Ectodermal cell (in vitro differentiated cells): ENCODE results near the gene SMTNL2.

Experiments
- H3K27ac ChIP-seq: 2 replicates; pipeline ENCODE4 v1.7.0; 2013; ENCODE audit warnings: mild to moderate bottlenecking, low read depth, low read length; ENCODE audit not compliant: insufficient read depth, poor library complexity, severe bottlenecking
- H3K27me3 ChIP-seq: 2 replicates; pipeline ENCODE4 v1.7.0; 2013; ENCODE audit warnings: mild to moderate bottlenecking, low read length; ENCODE audit not compliant: insufficient read depth, control insufficient read depth, poor library complexity, severe bottlenecking
- H3K36me3 ChIP-seq: one replicate; pipeline ENCODE4 v1.7.0; 2013; ENCODE audit warnings: low read length; ENCODE audit not compliant: control insufficient read depth, insufficient read depth
- H3K4me1 ChIP-seq: one replicate; pipeline ENCODE4 v1.7.0; 2013; ENCODE audit warnings: low read length; ENCODE audit not compliant: control insufficient read depth, insufficient read depth
- H3K4me3 ChIP-seq: 2 replicates; pipeline ENCODE4 v1.7.0; 2013; ENCODE audit warnings: low read depth, low read length, control low read depth; ENCODE audit not compliant: insufficient read depth
- H3K9me3 ChIP-seq: 2 replicates; pipeline ENCODE4 v1.7.0; 2013; ENCODE audit warnings: mild to moderate bottlenecking, low read length, moderate library complexity; ENCODE audit not compliant: control insufficient read depth
- WGBS, 2 experiments: methylation state at CpG; one replicate each; pipeline ENCODE4 v1.1.7; 2013; ENCODE audit warnings: missing lambda C conversion rate in 2 of 2; 5-methylcytosine and 5-hydroxymethylcytosine counted together

Gene SMTNL2

GRCh38 chr17:4539576-4540223 lies 44.6 kb upstream of the SMTNL2 start:
- Histone ChIP-seq H3K4me3 (no peak overlapping the region), H3K9me3 (no peaks in the 10 kb centered on the region), H3K4me1 (peaks cover 8% of the 10 kb centered on the region), H3K27ac (no peak overlapping the region), H3K27me3 (no peaks in the 10 kb centered on the region), H3K36me3 (peaks cover 18% of the 10 kb centered on the region)
- 95% methylated on average over 26 of the region's 26 CpGs for WGBS, 2 experiments

- peaks cover 18% of the 10 kb centered on the region for H3K36me3 ChIP-seq
- no peak overlapping the region for H3K4me3 ChIP-seq
- no peak overlapping the region for H3K27ac ChIP-seq
- H3K9me3 ChIP-seq = no peaks in the 10 kb centered on the region
- 91 to 92% methylated on average over 14 of the region's 14 CpGs for WGBS, 2 experiments
- H3K4me1 ChIP-seq = peaks cover 8% of the 10 kb centered on the region
- H3K27me3 ChIP-seq = no peaks in the 10 kb centered on the region
Measured at GRCh38 chr17:4540224-4540651, 44.1 kb upstream of the SMTNL2 start.

- Histone ChIP-seq H3K4me3 (no peak overlapping the region), H3K36me3 (peaks cover 18% of the 10 kb centered on the region), H3K4me1 (peaks cover 8% of the 10 kb centered on the region), H3K27me3 (no peaks in the 10 kb centered on the region), H3K9me3 (no peaks in the 10 kb centered on the region), H3K27ac (no peak overlapping the region)
- WGBS, 2 experiments = 94% methylated on average over 15 of the region's 15 CpGs
Measured at GRCh38 chr17:4540687-4541327, 43.5 kb upstream of the SMTNL2 start.

- Histone ChIP-seq H3K27ac (no peak overlapping the region), H3K4me3 (no peak overlapping the region), H3K4me1 (peaks cover 4% of the 10 kb centered on the region), H3K36me3 (peaks cover 18% of the 10 kb centered on the region), H3K27me3 (no peaks in the 10 kb centered on the region), H3K9me3 (no peaks in the 10 kb centered on the region)
- WGBS, 2 experiments = 94% methylated on average over 29 of the region's 29 CpGs
Measured at GRCh38 chr17:4541328-4542002, 42.9 kb upstream of the SMTNL2 start.

GRCh38 chr17:4542003-4542725 lies 42.2 kb upstream of the SMTNL2 start:
- Histone ChIP-seq H3K4me3 (no peak overlapping the region), H3K9me3 (no peaks in the 10 kb centered on the region), H3K36me3 (peaks cover 18% of the 10 kb centered on the region), H3K27ac (no peak overlapping the region), H3K4me1 (no peaks in the 10 kb centered on the region), H3K27me3 (no peaks in the 10 kb centered on the region)
- WGBS, 2 experiments = 95 to 96% methylated on average over 14 of the region's 14 CpGs

GRCh38 chr17:4542726-4543191 lies 41.6 kb upstream of the SMTNL2 start:
- no peaks in the 10 kb centered on the region for H3K4me1 ChIP-seq
- WGBS, 2 experiments = 96 to 97% methylated on average over 19 of the region's 19 CpGs

GRCh38 chr17:4543557-4544026 lies 40.7 kb upstream of the SMTNL2 start:
- no peak overlapping the region for H3K27ac ChIP-seq
- no peaks in the 10 kb centered on the region for H3K4me1 ChIP-seq
- peaks cover 16% of the 10 kb centered on the region for H3K36me3 ChIP-seq
- H3K4me3 ChIP-seq = no peak overlapping the region
- no peaks in the 10 kb centered on the region for H3K9me3 ChIP-seq
- WGBS, 2 experiments = 93 to 94% methylated on average over 19 of the region's 19 CpGs
- H3K27me3 ChIP-seq = no peaks in the 10 kb centered on the region

More at GRCh38 chr17:4542726-4543191, 41.6 kb upstream of the SMTNL2 start:
- no peak overlapping the region for H3K4me3 ChIP-seq
- no peak overlapping the region for H3K27ac ChIP-seq
- H3K27me3 ChIP-seq = no peaks in the 10 kb centered on the region
- H3K9me3 ChIP-seq = no peaks in the 10 kb centered on the region
- H3K36me3 ChIP-seq = peaks cover 18% of the 10 kb centered on the region

- no peak overlapping the region for H3K27ac ChIP-seq
- WGBS, 2 experiments = 95 to 96% methylated on average over 37 of the region's 37 CpGs
- H3K36me3 ChIP-seq = peaks cover 18% of the 10 kb centered on the region
- no peaks in the 10 kb centered on the region for H3K9me3 ChIP-seq
- H3K27me3 ChIP-seq = no peaks in the 10 kb centered on the region
- H3K4me3 ChIP-seq = no peak overlapping the region
- no peaks in the 10 kb centered on the region for H3K4me1 ChIP-seq
Measured at GRCh38 chr17:4544135-4544950, 40.0 kb upstream of the SMTNL2 start.

GRCh38 chr17:4544951-4545216 lies 39.4 kb upstream of the SMTNL2 start:
- H3K4me1 ChIP-seq = no peaks in the 10 kb centered on the region
- 92 to 94% methylated on average over 16 to 17 of the region's 18 CpGs for WGBS, 2 experiments
- H3K9me3 ChIP-seq = no peaks in the 10 kb centered on the region
- H3K27me3 ChIP-seq = no peaks in the 10 kb centered on the region
- no peak overlapping the region for H3K4me3 ChIP-seq
- H3K36me3 ChIP-seq = peaks cover 22% of the 10 kb centered on the region
- H3K27ac ChIP-seq = no peak overlapping the region
